ENCODE data around the gene DNAH8.

Gene DNAH8

GRCh38 chr6:38822963-38823362 lies 107.9 kb downstream of the DNAH8 start:
- DNase-seq (ENCODE audit: low read depth, low spot score), result no peak
- H3K4me3 ChIP-seq (ENCODE audit: low read depth, low read length), result no peak overlapping the region
- ChIA-PET POLR2A (no interaction called here), CTCF (interaction anchor here (0.8 kb wide), 1 partner anchor 108 kb away, joined by 3 read pairs; no protein-coding TSS in a partner anchor)
- TF ChIP-seq CTCF (IDR thresholded peaks at IDR 0.05; ENCODE audit: insufficient read depth, low read length, missing control alignments), result no peak

- TF ChIP-seq CTCF (IDR thresholded peaks at IDR 0.05; ENCODE audit: insufficient read depth, low read length, missing control alignments), result no peak
- no peak for DNase-seq (ENCODE audit: low read depth, low spot score)
- POLR2A ChIA-PET, result no interaction called here
- CTCF ChIA-PET, result interaction anchor here (1.2 kb wide), 1 partner anchor 48 kb away, joined by 3 read pairs; no protein-coding TSS in a partner anchor
- no peak overlapping the region for H3K4me3 ChIP-seq (ENCODE audit: low read depth, low read length)
Measured at GRCh38 chr6:38824243-38824894, 109.3 kb downstream of the DNAH8 start.

GRCh38 chr6:38827024-38827423 lies 111.9 kb downstream of the DNAH8 start:
- ChIA-PET POLR2A (no interaction called here), CTCF (no interaction called here)
- H3K4me3 ChIP-seq (ENCODE audit: low read depth, low read length), result no peak overlapping the region
- DNase-seq (ENCODE audit: low read depth, low spot score), result no peak
- TF ChIP-seq CTCF (IDR thresholded peaks at IDR 0.05; ENCODE audit: insufficient read depth, low read length, missing control alignments), result no peak

- POLR2A ChIA-PET, result no interaction called here
- DNase-seq (ENCODE audit: low read depth, low spot score), result no peak
- no peak for TF ChIP-seq CTCF (IDR thresholded peaks at IDR 0.05; ENCODE audit: insufficient read depth, low read length, missing control alignments)
- CTCF ChIA-PET, result no interaction called here
- H3K4me3 ChIP-seq (ENCODE audit: low read depth, low read length), result no peak overlapping the region
Measured at GRCh38 chr6:38831865-38832264, 116.8 kb downstream of the DNAH8 start.

- ChIA-PET CTCF (no interaction called here), POLR2A (no interaction called here)
- H3K4me3 ChIP-seq (ENCODE audit: low read depth, low read length), result no peak overlapping the region
- DNase-seq (ENCODE audit: low read depth, low spot score), result no peak
- no peak for TF ChIP-seq CTCF (IDR thresholded peaks at IDR 0.05; ENCODE audit: insufficient read depth, low read length, missing control alignments)
Measured at GRCh38 chr6:38833320-38833719, 118.2 kb downstream of the DNAH8 start.

GRCh38 chr6:38836585-38836984 lies 121.5 kb downstream of the DNAH8 start:
- no peak for DNase-seq (ENCODE audit: low read depth, low spot score)
- CTCF ChIA-PET, result no interaction called here

More at GRCh38 chr6:38836585-38836984, 121.5 kb downstream of the DNAH8 start:
- POLR2A ChIA-PET, result no interaction called here
- TF ChIP-seq CTCF (IDR thresholded peaks at IDR 0.05; ENCODE audit: insufficient read depth, low read length, missing control alignments), result no peak
- no peak overlapping the region for H3K4me3 ChIP-seq (ENCODE audit: low read depth, low read length)

Data from AG04449 (cell line).